HG03575 (cell line): Measurements from ENCODE around the gene MAP6D1.

Source experiments
- ATAC-seq: cut with Tn5 transposase; IDR thresholded peaks from one replicate; pipeline ENCODE4 v1.9.1; 2021; ENCODE audit not compliant: unreplicated experiment, insufficient number of reproducible peaks, low FRiP score; ENCODE audit errors: extremely low read depth

MAP6D1 gene

GRCh38 chr3:183769453-183769852, 55.9 kb downstream of the MAP6D1 start:
- no peak for ATAC-seq

GRCh38 chr3:183768114-183768513, 57.3 kb downstream of the MAP6D1 start:
- ATAC-seq, result no peak

- no peak for ATAC-seq
Measured at GRCh38 chr3:183766745-183767606, 58.4 kb downstream of the MAP6D1 start.

- no peak for ATAC-seq
Measured at GRCh38 chr3:183766107-183766506, 59.3 kb downstream of the MAP6D1 start.
